Measurements from ENCODE around the gene LAD1.

DNA sequence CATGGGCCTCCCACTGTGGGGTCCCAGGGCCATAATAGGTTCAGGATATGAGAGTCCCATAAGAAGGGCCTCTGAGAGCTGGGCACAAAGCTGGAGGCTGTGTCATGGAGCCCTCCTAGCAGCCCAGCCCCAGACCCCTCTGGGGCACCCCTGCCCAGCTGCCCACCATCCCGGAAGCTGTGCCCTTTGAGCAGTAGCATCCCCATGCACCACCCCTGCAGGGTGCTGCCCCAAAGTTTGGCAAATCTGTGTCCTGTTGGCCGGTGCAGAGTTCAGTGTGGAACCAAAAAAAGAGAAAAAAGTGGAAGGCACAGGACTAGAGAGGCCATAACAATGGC, 39.3 kb downstream of the LAD1 start:
- TF ChIP-seq, protein P1, sequence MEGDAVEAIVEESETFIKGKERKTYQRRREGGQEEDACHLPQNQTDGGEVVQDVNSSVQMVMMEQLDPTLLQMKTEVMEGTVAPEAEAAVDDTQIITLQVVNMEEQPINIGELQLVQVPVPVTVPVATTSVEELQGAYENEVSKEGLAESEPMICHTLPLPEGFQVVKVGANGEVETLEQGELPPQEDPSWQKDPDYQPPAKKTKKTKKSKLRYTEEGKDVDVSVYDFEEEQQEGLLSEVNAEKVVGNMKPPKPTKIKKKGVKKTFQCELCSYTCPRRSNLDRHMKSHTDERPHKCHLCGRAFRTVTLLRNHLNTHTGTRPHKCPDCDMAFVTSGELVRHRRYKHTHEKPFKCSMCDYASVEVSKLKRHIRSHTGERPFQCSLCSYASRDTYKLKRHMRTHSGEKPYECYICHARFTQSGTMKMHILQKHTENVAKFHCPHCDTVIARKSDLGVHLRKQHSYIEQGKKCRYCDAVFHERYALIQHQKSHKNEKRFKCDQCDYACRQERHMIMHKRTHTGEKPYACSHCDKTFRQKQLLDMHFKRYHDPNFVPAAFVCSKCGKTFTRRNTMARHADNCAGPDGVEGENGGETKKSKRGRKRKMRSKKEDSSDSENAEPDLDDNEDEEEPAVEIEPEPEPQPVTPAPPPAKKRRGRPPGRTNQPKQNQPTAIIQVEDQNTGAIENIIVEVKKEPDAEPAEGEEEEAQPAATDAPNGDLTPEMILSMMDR (IDR thresholded peaks at IDR 0.05) = no peak
- TF ChIP-seq ZFX (IDR thresholded peaks at IDR 0.05; ENCODE audit: borderline replicate concordance) = no peak

All from 22Rv1 (cell line).